HG03342 (cell line): ENCODE measurements around the gene PARN.
A peak's percentile ranks its signal among the peaks of the same experiment; 100 is the strongest.
"Not testable (repeated sequence)": the region's sequence is repeated elsewhere in the genome, so short reads cannot be mapped to it uniquely, and the experiment has no call there.

Experiments
- ATAC-seq: cut with Tn5 transposase; IDR thresholded peaks from one replicate; pipeline ENCODE4 v1.9.1; 2021; ENCODE audit warnings: mild to moderate bottlenecking, moderate library complexity; ENCODE audit not compliant: unreplicated experiment

Gene PARN

GRCh38 chr16:14632693-14633569, 2.9 kb upstream of the PARN start, which contains the start of gene BFAR:
Gene BFAR (plus strand): TSS chr16:14632951. CDS start chr16:14644347, 11,396 bp downstream.
- peak; percentile 73 for ATAC-seq

GRCh38 chr16:14630620-14631330, 715 bp upstream of the PARN start:
- not testable (repeated sequence) for ATAC-seq

DNA sequence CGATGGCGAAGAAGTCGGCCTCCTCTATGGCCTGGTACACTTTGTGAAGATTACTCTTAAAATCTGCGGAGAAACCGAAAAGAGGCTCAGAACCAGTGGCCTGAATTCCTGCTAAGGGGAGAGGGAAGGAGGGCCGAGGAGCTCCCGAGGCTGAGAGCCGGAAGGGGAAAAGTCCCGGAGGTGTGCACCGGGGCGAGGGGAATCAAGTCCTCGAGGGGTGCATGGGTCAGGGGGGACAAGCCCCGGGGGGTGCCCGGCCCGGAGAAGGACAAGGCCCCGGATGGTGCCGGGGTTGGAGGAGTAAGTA, 495 bp downstream of the PARN start:
- peak; percentile 2 for ATAC-seq

DNA sequence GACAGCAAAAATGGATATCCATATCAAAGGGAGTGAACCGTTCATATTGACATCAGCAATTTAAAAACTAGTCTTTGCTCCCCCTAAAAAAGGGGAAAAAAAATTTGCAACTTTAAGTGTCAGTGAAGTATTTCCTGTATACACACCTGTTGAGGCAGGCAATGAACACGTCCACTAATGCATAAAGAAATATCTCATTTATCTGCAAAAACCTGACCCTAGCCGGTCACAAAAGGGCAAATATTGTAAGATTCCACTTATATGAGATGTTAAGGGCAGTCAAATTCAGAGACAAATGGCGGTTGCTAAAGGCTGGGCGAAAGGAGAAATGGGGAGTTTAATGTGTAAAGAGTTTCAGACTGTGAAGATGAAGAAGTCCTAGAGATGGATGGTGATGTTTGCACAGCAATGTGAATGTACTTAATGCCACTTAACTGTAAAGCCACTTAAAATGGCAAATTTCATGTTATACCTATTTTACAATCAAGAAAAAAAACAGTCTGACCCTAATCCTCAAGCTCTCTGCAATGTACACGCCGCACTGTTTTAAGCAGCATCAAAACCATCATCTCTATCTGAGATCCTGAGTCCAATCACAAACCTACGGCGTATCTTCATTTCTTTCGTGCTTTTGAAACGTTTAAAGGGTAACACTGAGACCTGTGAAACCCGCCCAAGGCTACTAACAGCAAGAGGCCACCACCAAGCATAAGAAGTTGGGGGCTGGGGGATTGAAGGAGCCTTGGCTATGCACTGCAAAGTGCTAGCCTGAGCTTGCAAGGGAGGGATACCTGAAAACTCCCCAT, 1.1 kb downstream of the PARN start:
- ATAC-seq = no peak

DNA sequence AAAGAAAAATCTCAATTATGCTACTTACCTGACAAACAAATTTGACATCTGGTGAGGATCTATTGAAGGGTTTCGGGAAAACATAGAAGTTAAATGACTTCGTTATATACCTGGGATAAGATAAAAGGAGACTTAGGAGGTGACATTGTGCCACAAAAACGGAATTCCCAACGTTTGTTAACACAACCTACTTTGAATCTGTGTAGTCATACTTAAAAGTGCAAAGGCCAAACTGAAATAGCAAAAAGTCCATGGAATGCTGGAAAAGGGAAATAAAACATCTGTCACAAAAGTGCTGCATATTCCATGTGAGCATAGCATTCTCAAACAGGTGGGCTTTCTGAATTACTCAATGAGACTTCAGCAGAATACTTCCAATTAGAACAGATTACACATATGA, 3.0 kb downstream of the PARN start:
- no peak for ATAC-seq

DNA sequence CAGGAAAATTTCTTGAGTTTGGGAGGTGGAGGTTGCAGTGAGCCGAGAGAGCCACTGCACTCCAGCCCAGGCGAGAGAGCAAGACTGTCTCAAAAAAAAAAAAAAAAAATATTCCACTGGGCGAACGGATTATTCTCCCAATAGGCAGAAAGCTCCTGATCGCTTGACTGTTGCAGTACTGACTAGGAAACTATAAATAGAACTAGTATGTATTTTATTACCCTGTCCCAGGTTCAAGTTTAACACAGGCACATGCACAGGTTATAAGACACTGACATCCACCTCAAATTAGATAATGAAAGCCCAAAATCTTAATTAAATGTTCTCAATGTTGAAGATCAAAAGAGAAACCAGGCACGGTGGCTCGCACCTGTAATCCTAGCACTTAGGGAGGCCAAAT, 11.5 kb downstream of the PARN start:
- no peak for ATAC-seq

GRCh38 chr16:14616280-14616679, 13.8 kb downstream of the PARN start:
- no peak for ATAC-seq

DNA sequence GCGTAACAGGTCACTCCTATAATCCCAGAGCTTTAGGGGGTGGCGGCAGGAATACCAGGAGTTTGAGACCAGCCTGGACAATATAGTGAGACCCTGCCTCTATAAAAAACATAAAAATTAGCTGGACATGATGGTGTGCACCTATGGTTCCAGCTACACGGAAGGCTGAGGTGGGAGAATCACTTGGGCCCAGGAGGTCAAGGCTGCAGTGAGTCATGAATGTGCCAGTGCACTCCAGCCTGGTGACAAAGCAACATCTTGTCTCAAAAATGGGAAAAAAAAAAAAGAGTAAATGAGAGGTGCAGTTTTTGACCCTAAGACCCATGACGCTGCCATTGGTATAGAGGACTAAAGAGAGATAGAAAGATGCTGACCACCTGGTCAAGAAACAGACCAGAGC, 16.1 kb downstream of the PARN start:
- ATAC-seq = no peak

GRCh38 chr16:14611660-14612059, 18.4 kb downstream of the PARN start:
- ATAC-seq = no peak

- ATAC-seq = no peak
These were observed 20.3 kb downstream of the PARN start for GRCh38 chr16:14609716-14610115.

GRCh38 chr16:14608604-14609003, 21.5 kb downstream of the PARN start:
- no peak for ATAC-seq

DNA sequence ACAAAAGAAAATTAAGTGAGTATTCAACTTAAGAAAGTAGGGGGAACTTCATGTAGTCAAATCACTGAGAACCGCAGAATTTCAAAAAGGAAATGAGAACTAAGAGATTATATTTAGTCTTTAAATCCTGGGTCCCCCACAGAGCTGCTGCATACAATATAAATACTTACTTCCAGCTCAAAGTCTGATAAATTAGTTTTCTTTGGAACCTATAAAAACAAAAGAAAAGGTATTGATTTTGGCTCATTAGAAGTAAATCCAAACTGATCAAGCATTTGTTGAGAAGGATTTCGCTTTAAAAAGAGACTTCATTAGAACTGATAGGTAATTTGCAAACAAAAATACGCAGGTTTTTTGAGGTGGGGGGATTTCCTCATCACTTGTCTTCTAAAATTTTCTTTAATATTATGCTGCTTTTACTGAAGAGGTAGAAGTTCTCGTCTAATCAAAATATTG, 21.9 kb downstream of the PARN start:
- no peak for ATAC-seq

DNA sequence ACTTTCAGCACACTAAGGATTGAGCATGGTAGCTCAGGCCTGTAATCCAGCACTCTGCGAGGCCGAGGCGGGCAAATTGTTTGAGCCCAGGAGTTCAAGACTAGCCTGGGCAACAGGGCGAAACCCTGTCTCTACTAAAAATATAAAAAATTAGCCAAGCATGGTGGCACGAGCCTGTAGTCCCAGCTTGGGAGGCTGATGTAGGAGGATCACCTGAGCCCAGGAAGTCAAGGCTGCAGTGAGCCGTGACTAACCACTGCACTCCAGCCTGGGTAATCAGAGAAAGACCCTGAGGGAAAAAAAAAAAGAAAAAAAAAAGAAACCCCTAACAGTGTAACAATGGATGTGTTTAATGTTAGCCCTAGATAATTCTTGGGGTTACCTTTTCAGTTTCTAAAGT, 24.0 kb downstream of the PARN start:
- ATAC-seq = no peak

- ATAC-seq = no peak
These were observed 27.6 kb downstream of the PARN start for GRCh38 chr16:14602443-14602963.

GRCh38 chr16:14600164-14600563, 29.9 kb downstream of the PARN start:
- no peak for ATAC-seq

GRCh38 chr16:14586637-14587305, 43.3 kb downstream of the PARN start:
- no peak for ATAC-seq

GRCh38 chr16:14585287-14585686, 44.8 kb downstream of the PARN start:
- no peak for ATAC-seq

DNA sequence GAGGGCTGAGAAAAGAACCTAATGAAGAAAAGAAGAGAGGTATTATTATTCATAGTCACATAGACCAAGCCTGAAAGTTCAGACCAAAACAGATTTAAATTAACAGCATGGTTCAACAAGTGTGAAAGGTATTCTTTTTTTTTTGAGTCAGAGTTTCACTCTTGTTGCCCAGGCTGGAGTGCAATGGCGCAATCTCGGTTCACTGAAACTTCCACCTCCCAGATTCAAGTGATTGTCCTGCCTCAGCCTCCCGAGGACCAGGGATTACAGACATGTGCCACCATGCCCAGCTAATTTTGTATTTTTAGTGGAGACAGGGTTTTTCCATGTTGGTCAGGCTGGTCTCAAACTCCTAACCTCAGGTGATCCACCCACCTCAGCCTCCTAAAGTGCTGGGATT, 49.1 kb downstream of the PARN start:
- ATAC-seq = not testable (repeated sequence)

DNA sequence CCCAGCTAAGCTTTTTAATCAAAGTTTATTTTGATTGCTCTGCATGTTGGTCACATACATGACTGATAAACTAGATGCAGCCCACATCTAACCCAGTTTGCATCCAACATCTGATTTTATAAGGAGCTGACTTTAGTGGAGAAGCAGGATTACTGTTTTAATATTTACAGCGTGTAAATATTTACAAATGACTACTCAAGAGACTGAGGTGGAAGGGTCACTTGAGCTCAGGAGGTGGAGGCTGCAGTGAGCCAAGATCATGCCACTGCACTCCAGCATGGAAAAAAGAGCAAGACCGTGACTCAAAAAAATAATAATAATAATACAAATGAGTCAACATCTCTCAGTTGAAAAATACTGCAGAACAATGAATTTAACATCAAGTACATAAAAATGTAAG, 50.8 kb downstream of the PARN start:
- ATAC-seq = no peak

DNA sequence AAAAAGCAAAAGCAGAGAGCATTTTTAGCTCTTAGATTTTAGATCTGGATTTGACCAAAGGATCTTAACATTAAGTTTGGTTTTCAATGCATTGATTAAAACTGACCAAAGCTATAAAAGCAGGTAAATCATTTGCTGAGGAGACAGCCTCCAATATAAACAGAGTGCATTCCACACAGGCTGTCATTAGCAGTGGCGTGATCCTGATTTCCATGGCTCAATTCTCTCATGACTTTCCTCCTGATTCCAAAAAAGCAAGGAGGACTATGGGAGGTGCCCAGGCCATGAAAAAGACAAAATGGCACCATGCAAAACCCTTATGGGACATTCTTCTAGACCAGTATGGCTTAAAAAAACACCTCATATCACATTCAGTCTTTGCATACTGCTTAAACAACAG, 53.5 kb downstream of the PARN start:
- no peak for ATAC-seq

GRCh38 chr16:14576069-14576468, 54.0 kb downstream of the PARN start:
- ATAC-seq = no peak
